Measurements from ENCODE around the gene GPATCH4. TPM values are rescaled to one million over a fixed set of nuclear protein-coding genes. Genes with fewer than 3 reads are reported as not detected.
"Not testable (repeated sequence)": the region's sequence is repeated elsewhere in the genome, so short reads cannot be mapped to it uniquely, and the experiment has no call there.

The GPATCH4 gene
- total RNA-seq, 1 experiment from 2014 or later = 84.2 TPM

DNA sequence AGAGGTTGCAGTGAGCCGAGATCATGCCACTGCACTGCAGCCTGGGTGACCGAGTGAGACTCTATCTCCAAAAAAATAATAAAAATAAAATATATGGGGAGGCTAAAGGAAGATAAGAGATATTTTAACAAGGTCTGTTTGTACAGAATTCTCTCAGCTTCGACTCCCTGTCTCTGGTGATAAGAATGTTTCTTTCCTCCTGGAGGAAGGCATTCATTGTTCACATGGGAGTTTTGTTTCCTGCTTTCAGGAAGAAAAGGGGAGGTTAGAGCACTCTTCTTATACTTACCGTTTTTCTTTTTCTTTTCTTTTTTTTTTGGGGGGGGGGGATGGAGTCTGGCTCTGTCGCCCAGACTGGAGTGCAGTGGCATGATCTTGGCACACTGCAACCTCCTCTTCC lies 11.7 kb downstream of the GPATCH4 start:
- intact Hi-C loops (cut with micrococcal nuclease; ENCODE audit: unreplicated experiment) = no loop called here
- ChIA-PET POLR2A (ENCODE audit: low non-redundant PET) (no interaction called here), CTCF (no interaction called here)
- BruUV-seq (replicated peaks) = no TSS peak
- H3K4me3 ChIP-seq (ENCODE audit: low read depth, low read length, poor library complexity, severe bottlenecking) = no peak overlapping the region
- DNase-seq (ENCODE audit: low spot score) = no peak
- H3K36me3 ChIP-seq (ENCODE audit: insufficient read depth, low read length, poor library complexity, severe bottlenecking) = peaks cover 22% of the 10 kb centered on the region
- peaks cover 3% of the 10 kb centered on the region for H3K4me1 ChIP-seq (ENCODE audit: insufficient read depth, low read length, poor library complexity, severe bottlenecking)
- no peaks in the 10 kb centered on the region for H3K9me3 ChIP-seq (ENCODE audit: low read depth, low read length, poor library complexity, severe bottlenecking)
- TF ChIP-seq EZH2 (IDR thresholded peaks at IDR 0.05; ENCODE audit: borderline replicate concordance, low read depth, low read length, poor library complexity, severe bottlenecking) = no peak
- TF ChIP-seq, protein P1, sequence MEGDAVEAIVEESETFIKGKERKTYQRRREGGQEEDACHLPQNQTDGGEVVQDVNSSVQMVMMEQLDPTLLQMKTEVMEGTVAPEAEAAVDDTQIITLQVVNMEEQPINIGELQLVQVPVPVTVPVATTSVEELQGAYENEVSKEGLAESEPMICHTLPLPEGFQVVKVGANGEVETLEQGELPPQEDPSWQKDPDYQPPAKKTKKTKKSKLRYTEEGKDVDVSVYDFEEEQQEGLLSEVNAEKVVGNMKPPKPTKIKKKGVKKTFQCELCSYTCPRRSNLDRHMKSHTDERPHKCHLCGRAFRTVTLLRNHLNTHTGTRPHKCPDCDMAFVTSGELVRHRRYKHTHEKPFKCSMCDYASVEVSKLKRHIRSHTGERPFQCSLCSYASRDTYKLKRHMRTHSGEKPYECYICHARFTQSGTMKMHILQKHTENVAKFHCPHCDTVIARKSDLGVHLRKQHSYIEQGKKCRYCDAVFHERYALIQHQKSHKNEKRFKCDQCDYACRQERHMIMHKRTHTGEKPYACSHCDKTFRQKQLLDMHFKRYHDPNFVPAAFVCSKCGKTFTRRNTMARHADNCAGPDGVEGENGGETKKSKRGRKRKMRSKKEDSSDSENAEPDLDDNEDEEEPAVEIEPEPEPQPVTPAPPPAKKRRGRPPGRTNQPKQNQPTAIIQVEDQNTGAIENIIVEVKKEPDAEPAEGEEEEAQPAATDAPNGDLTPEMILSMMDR (conservative IDR thresholded peaks at IDR 0.05; ENCODE audit: low read depth, low read length) = no peak
- no peaks in the 10 kb centered on the region for H3K27me3 ChIP-seq (replicated peaks; ENCODE audit: insufficient read depth, low read depth, low read length, poor library complexity)
- H3K27ac ChIP-seq (ENCODE audit: low read depth, low read length, poor library complexity, severe bottlenecking) = no peak overlapping the region

DNA sequence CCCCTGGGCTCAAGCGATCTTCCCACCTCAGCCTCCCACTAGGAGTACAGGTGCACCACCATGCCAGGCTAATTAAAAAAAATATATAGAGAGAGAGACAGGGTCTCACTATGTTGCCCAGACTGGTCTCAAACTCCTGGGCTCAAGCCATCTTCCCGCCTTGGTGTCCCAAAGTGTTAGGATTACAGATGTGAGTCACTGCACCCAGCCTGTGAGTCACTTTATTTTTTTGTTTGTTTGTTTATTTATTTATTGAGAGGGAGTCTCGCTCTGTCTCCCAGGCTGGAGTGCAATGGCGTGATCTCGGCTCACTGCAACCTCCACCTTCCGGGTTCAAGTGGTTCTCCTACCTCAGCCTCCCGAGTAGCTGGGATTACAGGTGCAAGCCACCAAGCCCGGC lies 13.4 kb downstream of the GPATCH4 start:
- H3K27me3 ChIP-seq (replicated peaks; ENCODE audit: insufficient read depth, low read depth, low read length, poor library complexity); H3K4me3 ChIP-seq (ENCODE audit: low read depth, low read length, poor library complexity, severe bottlenecking); intact Hi-C loops (cut with micrococcal nuclease; ENCODE audit: unreplicated experiment); H3K9me3 ChIP-seq (ENCODE audit: low read depth, low read length, poor library complexity, severe bottlenecking); DNase-seq (ENCODE audit: low spot score); POLR2A ChIA-PET (ENCODE audit: low non-redundant PET); BruUV-seq (replicated peaks); H3K27ac ChIP-seq (ENCODE audit: low read depth, low read length, poor library complexity, severe bottlenecking); H3K36me3 ChIP-seq (ENCODE audit: insufficient read depth, low read length, poor library complexity, severe bottlenecking); CTCF ChIA-PET; H3K4me1 ChIP-seq (ENCODE audit: insufficient read depth, low read length, poor library complexity, severe bottlenecking): not testable (repeated sequence)

DNA sequence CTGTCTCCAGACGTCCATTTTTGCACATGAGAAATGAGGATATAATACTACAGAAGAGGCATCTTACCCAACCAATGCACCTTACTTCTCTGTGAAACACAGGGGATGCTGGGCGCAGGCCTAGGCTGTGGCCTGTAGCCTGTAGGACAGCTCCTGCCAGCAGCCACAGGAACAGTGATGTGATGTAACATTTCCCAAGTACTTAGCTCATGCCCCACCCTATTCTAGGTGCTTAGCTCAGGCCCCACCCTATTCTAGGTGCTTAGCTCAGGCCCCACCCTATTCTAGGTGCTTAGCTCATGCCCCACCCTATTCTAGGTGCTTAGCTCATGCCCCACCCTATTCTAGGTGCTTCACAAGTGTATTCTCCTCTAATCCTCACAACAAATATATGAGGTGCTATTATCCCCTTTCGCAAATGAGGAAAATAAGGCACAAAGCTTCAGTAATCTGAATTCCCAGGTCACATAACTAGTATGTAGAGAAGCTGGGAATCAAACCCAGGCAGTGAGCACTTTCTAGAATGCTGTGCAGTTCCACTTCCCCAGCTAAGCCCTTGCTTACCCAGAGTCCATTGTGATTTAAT lies 14.3 kb downstream of the GPATCH4 start:
- TF ChIP-seq, protein P1 (conservative IDR thresholded peaks at IDR 0.05; ENCODE audit: low read depth, low read length) = no peak
- no peak for TF ChIP-seq EZH2 (IDR thresholded peaks at IDR 0.05; ENCODE audit: borderline replicate concordance, low read depth, low read length, poor library complexity, severe bottlenecking)
- Histone ChIP-seq H3K36me3 (ENCODE audit: insufficient read depth, low read length, poor library complexity, severe bottlenecking) (no peaks in the 10 kb centered on the region), H3K27me3 (replicated peaks; ENCODE audit: insufficient read depth, low read depth, low read length, poor library complexity) (no peaks in the 10 kb centered on the region), H3K27ac (ENCODE audit: low read depth, low read length, poor library complexity, severe bottlenecking) (no peak overlapping the region), H3K9me3 (ENCODE audit: low read depth, low read length, poor library complexity, severe bottlenecking) (no peaks in the 10 kb centered on the region), H3K4me1 (ENCODE audit: insufficient read depth, low read length, poor library complexity, severe bottlenecking) (no peaks in the 10 kb centered on the region), H3K4me3 (ENCODE audit: low read depth, low read length, poor library complexity, severe bottlenecking) (no peak overlapping the region)
- POLR2A ChIA-PET (ENCODE audit: low non-redundant PET) = no interaction called here
- CTCF ChIA-PET = interaction anchor here (0.6 kb wide), 1 partner anchor 106 kb away, joined by 3 read pairs; no protein-coding TSS in a partner anchor
- no TSS peak for BruUV-seq (replicated peaks)
- DNase-seq (ENCODE audit: low spot score) = no peak
- intact Hi-C loops (cut with micrococcal nuclease; ENCODE audit: unreplicated experiment) = no loop called here

DNA sequence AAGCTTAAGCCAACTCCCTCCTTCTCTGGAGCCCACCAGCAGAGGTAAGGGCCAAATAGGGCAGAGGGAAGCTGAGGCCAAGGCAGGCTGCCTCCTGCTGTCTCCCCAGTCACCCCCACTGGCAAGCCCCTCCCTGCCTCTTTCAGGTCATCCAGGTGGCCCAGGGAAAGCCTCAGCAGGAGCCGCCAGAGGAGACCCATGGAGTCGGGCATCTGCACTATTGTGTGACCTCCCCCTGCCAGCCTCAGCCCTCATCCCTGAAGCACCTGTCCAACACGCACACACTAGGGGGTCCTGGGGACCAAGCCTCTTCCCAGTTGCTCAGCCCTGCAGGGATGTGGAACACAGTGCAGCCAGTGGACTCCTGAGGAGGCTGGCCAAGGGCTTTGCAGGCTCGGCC lies 15.0 kb downstream of the GPATCH4 start:
- no peak for TF ChIP-seq EZH2 (IDR thresholded peaks at IDR 0.05; ENCODE audit: borderline replicate concordance, low read depth, low read length, poor library complexity, severe bottlenecking)
- TF ChIP-seq, protein P1 (conservative IDR thresholded peaks at IDR 0.05; ENCODE audit: low read depth, low read length) = no peak
- ChIA-PET CTCF (no interaction called here), POLR2A (ENCODE audit: low non-redundant PET) (no interaction called here)
- intact Hi-C loops (cut with micrococcal nuclease; ENCODE audit: unreplicated experiment) = no loop called here
- no peaks in the 10 kb centered on the region for H3K27me3 ChIP-seq (replicated peaks; ENCODE audit: insufficient read depth, low read depth, low read length, poor library complexity)
- H3K4me1 ChIP-seq (ENCODE audit: insufficient read depth, low read length, poor library complexity, severe bottlenecking) = no peaks in the 10 kb centered on the region
- H3K4me3 ChIP-seq (ENCODE audit: low read depth, low read length, poor library complexity, severe bottlenecking) = no peak overlapping the region
- no peak for DNase-seq (ENCODE audit: low spot score)
- no peaks in the 10 kb centered on the region for H3K36me3 ChIP-seq (ENCODE audit: insufficient read depth, low read length, poor library complexity, severe bottlenecking)
- H3K9me3 ChIP-seq (ENCODE audit: low read depth, low read length, poor library complexity, severe bottlenecking) = no peaks in the 10 kb centered on the region
- BruUV-seq (replicated peaks) = no TSS peak
- H3K27ac ChIP-seq (ENCODE audit: low read depth, low read length, poor library complexity, severe bottlenecking) = no peak overlapping the region

Measured in A673 (cell line).